GM12864 (cell line): ENCODE results near the gene HAPLN3.

Source experiments
- DNase-seq: peaks from one replicate; pipeline ENCODE4 v3.0.0-alpha.2; 2011; ENCODE audit warnings: low read depth
- H3K4me3 ChIP-seq: 2 replicates; pipeline ENCODE4 v1.5.1; 2011; ENCODE audit warnings: mild to moderate bottlenecking, low read depth, low read length, control low read depth
- TF ChIP-seq, protein P1 (sequence below): IDR thresholded peaks from 2 replicates; pipeline ENCODE4 v1.5.1; 2011; ENCODE audit warnings: low read depth, mild to moderate bottlenecking, moderate library complexity, low read length, control low read depth, inconsistent platforms; ENCODE audit errors: missing control alignments

The HAPLN3 gene

DNA sequence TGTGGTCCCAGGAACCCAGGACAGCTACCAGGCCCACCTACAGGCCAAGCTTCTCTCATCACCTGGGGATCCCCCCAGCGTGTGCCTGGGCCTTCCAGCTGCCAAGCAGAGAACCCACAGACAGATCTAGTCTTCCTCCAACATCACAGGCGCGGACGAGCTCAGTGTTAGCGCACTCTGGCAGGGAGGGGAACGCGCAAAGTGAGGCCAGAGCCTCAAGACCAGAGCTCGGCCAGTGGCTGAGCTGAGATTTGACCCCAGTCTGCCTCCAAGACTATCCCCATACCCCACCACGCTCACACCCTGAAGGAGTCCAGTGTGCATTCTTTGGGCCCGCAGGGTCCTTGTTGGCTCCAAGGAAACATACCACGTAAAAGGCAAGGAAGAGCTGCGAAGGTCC, 12.8 kb upstream of the HAPLN3 start:
- TF ChIP-seq, protein P1, sequence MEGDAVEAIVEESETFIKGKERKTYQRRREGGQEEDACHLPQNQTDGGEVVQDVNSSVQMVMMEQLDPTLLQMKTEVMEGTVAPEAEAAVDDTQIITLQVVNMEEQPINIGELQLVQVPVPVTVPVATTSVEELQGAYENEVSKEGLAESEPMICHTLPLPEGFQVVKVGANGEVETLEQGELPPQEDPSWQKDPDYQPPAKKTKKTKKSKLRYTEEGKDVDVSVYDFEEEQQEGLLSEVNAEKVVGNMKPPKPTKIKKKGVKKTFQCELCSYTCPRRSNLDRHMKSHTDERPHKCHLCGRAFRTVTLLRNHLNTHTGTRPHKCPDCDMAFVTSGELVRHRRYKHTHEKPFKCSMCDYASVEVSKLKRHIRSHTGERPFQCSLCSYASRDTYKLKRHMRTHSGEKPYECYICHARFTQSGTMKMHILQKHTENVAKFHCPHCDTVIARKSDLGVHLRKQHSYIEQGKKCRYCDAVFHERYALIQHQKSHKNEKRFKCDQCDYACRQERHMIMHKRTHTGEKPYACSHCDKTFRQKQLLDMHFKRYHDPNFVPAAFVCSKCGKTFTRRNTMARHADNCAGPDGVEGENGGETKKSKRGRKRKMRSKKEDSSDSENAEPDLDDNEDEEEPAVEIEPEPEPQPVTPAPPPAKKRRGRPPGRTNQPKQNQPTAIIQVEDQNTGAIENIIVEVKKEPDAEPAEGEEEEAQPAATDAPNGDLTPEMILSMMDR: no peak
- no peak overlapping the region for H3K4me3 ChIP-seq
- DNase-seq: no peak

DNA sequence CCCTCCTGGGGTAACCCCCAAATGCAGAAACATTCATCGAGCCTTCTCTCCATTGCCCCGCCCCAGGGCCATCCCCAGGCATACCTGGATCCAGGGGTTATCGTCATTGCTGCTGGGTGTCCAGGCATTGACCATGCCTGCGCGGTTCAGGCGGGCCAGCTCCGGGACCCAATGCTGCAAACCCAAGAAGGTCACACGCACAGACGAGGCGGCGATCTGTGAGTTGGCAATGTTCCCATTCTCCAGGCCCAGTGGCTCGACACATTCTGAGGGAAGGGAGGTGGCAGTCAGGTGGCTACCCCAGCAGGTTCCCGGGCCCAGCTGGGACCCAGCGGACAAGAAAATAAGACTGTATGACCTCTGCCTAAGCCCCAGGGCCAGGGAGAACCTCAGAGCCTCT, 11.8 kb upstream of the HAPLN3 start:
- TF ChIP-seq, protein P1: no peak
- no peak for DNase-seq
- no peak overlapping the region for H3K4me3 ChIP-seq

DNA sequence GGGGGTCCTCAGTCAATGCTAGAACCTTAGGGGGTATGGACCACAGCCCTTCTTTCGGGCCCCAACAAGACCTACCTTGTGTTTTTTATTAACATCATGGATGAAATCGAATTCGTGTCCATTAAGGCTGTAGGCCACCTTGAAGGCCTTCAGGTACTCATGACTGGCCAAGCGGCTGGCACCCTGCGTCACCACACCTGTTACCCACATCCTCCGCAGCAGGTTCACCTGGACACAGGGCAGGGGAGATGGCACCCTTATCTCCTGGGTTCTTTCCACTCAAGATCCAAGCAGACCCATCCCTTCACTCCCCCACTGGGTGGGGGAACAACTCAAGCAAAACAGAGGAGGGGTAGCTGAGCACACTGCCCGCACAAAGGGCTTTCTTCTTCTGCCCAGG, 11.2 kb upstream of the HAPLN3 start:
- no peak overlapping the region for H3K4me3 ChIP-seq
- DNase-seq: no peak
- TF ChIP-seq, protein P1: no peak

DNA sequence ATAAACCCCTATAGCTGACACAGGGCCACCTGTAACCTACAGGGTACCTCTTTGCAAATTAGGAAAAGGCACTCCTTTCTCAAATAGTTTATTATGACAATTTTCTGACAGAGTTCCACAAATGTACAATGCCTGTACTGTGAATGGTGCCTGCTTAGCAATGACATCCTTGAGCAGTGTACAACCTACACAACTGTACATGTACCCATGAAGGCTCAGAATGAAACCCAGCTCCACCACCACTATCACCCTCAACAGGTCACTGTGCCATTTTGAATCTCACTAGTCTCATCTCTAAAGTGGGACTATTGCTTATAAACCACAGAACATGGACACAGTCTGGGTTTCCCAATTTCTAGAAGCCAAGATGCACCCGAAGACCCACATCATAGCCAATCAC, 10.8 kb upstream of the HAPLN3 start:
- DNase-seq: no peak
- TF ChIP-seq, protein P1: no peak

DNA sequence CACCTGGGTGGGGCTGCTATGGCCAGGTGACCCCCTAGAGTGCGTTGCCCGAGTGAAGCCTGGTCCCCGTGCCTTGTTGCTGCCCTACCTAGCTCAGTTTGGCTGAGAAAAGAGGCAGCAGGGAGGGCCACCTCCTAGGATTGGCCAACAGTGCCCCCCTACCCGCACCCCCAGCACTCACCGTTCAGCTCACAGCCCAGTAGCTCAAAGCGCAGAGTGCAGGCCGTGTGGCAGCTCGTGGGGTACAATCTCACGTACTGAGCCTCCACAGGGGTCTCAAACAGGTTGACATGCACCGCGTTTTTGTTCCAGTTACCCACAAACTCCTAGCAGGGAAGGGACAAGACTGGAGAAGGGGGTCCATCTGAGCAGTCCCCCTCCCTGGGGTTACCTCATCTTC, 10.2 kb upstream of the HAPLN3 start:
- TF ChIP-seq, protein P1: no peak
- no peak for DNase-seq
- no peak overlapping the region for H3K4me3 ChIP-seq

More for the DNA sequence above, 10.8 kb upstream of the HAPLN3 start:
- H3K4me3 ChIP-seq: no peak overlapping the region

DNA sequence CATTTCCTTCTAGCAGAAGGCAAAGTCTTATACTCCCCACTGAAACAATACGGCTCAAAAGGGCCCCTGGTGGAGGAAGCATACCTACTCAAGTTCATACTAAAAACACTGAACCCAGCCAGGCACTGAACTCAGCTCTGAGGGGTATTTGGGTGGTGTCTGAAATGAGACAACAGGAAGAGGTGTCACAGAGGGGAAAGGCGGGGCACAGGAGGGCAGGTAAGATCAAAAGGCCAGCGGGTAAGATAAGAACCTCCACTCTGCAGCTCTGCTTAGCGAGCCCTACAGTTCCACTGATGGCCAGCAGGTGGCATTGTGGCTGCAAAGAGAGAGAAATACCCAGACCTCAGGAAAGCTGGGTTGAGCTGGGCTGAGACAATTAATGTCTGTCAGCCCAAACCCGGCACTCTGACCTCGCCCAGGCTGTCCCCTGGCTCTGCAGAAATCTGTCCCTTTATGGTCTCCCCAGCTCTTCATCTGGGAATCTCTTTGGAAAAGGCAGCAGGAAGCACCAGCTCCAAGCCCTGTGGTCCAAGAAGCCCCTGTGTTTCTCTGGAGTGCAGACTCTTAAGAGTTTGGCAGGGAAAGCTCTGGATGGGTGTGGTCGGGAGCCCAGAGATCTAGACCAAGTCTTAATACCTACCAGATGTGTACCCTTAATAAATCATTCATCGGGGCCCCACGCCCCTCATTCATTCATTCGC, 9.4 kb upstream of the HAPLN3 start:
- DNase-seq: peak; percentile 38
- H3K4me3 ChIP-seq: no peak overlapping the region
- TF ChIP-seq, protein P1: peak; percentile 100

DNA sequence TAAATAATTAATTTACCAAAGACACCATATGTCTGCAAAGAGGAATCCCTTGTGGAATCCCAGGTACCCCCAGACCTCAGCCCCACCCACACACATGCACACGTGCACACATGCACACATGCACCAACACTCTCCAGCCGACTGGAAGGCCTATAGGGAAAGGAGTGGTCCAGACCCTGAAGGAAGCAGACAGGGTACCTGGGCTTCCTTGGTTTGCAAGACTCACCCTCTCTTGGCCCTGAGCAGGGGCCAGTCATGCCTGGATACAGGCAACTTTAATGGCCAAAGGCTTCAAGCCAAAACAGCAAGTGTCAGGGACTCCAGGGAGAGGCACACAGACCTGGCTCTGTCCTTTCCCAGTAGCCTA, 8.9 kb upstream of the HAPLN3 start:
- no peak for DNase-seq

More for the DNA sequence above, 8.9 kb upstream of the HAPLN3 start:
- TF ChIP-seq, protein P1: no peak
- H3K4me3 ChIP-seq: no peak overlapping the region
